Neural progenitor cell (in vitro differentiated cells): ENCODE results near the gene CTNNA1.

ENCODE experiments used
- CTCF ChIP-seq: fragments of 200-600 bp; sonication (generic); IDR thresholded peaks from 2 replicates; pipeline ENCODE4 v1.5.1; 2017; ENCODE audit warnings: antibody characterized with exemption, mild to moderate bottlenecking
- EZH2 ChIP-seq: fragments of 200-600 bp; sonication (generic); IDR thresholded peaks from 2 replicates; pipeline ENCODE4 v1.6.1; 2017; ENCODE audit warnings: antibody characterized with exemption, mild to moderate bottlenecking, moderate library complexity

- TF ChIP-seq CTCF: no peak
- TF ChIP-seq EZH2: no peak
These were observed 198.9 kb downstream of the CTNNA1 start for GRCh38 chr5:138951986-138952735.
